Fibroblast of skin of back (primary cell): ENCODE data around the gene PBX1.
A peak's percentile ranks its signal among the peaks of the same experiment; 100 is the strongest.

Source experiments
- DNase-seq: peaks from one replicate; pipeline ENCODE4 v3.0.0-alpha.2; 2013

Gene PBX1

GRCh38 chr1:164830628-164831027 is 271.6 kb downstream of the PBX1 start:
- DNase-seq, result no peak

GRCh38 chr1:164834641-164835040 is 275.7 kb downstream of the PBX1 start:
- DNase-seq, result peak; percentile 12

GRCh38 chr1:164836614-164837018 is 277.6 kb downstream of the PBX1 start:
- no peak for DNase-seq

- DNase-seq, result no peak
Observed at GRCh38 chr1:164838786-164839185, 279.8 kb downstream of the PBX1 start.

GRCh38 chr1:164840936-164841335 is 282.0 kb downstream of the PBX1 start:
- no peak for DNase-seq

- DNase-seq, result no peak
Observed at GRCh38 chr1:164841702-164842465, 282.9 kb downstream of the PBX1 start.

- no peak for DNase-seq
Observed at GRCh38 chr1:164842870-164843269, 283.9 kb downstream of the PBX1 start.

GRCh38 chr1:164843743-164844500 is 284.9 kb downstream of the PBX1 start:
- DNase-seq, result no peak

GRCh38 chr1:164846731-164847691 is 288.0 kb downstream of the PBX1 start:
- no peak for DNase-seq

GRCh38 chr1:164853146-164853545 is 294.2 kb downstream of the PBX1 start:
- no peak for DNase-seq

GRCh38 chr1:164855716-164856329 is 296.8 kb downstream of the PBX1 start:
- DNase-seq, result no peak

GRCh38 chr1:164856381-164856780 is 297.4 kb downstream of the PBX1 start:
- DNase-seq, result no peak

- no peak for DNase-seq
Observed at GRCh38 chr1:164857439-164857838, 298.5 kb downstream of the PBX1 start.

GRCh38 chr1:164858096-164858632 is 299.2 kb downstream of the PBX1 start:
- no peak for DNase-seq

- DNase-seq, result no peak
Observed at GRCh38 chr1:164861632-164862031, 302.6 kb downstream of the PBX1 start.

- DNase-seq, result no peak
Observed at GRCh38 chr1:164863056-164863455, 304.1 kb downstream of the PBX1 start.

GRCh38 chr1:164864161-164864560 is 305.2 kb downstream of the PBX1 start:
- no peak for DNase-seq

GRCh38 chr1:164865385-164865784 is 306.4 kb downstream of the PBX1 start:
- DNase-seq, result no peak

- no peak for DNase-seq
Observed at GRCh38 chr1:164867590-164867989, 308.6 kb downstream of the PBX1 start.

GRCh38 chr1:164868990-164869389 is 310.0 kb downstream of the PBX1 start:
- DNase-seq, result no peak

- DNase-seq, result no peak
Observed at GRCh38 chr1:164875518-164875917, 316.5 kb downstream of the PBX1 start.
